SK-N-SH (cell line): Measurements from ENCODE around the gene SSR4. TPM values are rescaled to one million over a fixed set of nuclear protein-coding genes. Genes with fewer than 3 reads are reported as not detected.

Source experiments
- CTCF ChIA-PET: fragments of 300-600, 350-600 bp; formaldehyde crosslinking; extraction: SDS; loops from one replicate; lab custom pipeline; 2021; lab: Yijun Ruan, JAX
- POLR2A ChIA-PET: fragments of 350-600 bp; sonication (Branson Sonifier 250); formaldehyde crosslinking; extraction: SDS; loops from one replicate; lab custom pipeline; 2020; ENCODE audit warnings: antibody characterized with exemption, inconsistent platforms; lab: Yijun Ruan, JAX
- DNase-seq: peaks from one replicate; pipeline ENCODE4 v3.0.0; 2012
- H2AFZ ChIP-seq: fragments of 200-600 bp; sonication (generic); 2 replicates; pipeline ENCODE4 v1.8.1; 2016; ENCODE audit warnings: antibody characterized with exemption, mild to moderate bottlenecking, low read depth
- H3F3A ChIP-seq: fragments of 200-600 bp; sonication (generic); replicated peaks from 2 replicates; pipeline ENCODE3; 2016; ENCODE audit warnings: antibody characterized with exemption, mild to moderate bottlenecking; ENCODE audit not compliant: insufficient read depth
- H3K27ac ChIP-seq, 2 experiments: fragments of 200-500 bp in 1 of 2; fragments of 200-600 bp in 1 of 2; sonication (Bioruptor generic) in 1 of 2; sonication (generic), shearing (Covaris generic) in 1 of 2; 2 replicates each; pipeline versions ENCODE4 v1.5.1 to v1.6.1; 2014 to 2016; ENCODE audit warnings: low read depth in 2 of 2, inconsistent platforms in 1 of 2, low read length in 1 of 2, mild to moderate bottlenecking in 1 of 2, mixed read lengths in 1 of 2
- H3K27me3 ChIP-seq: fragments of 200-600 bp; sonication (generic), shearing (Covaris generic); 2 replicates; pipeline ENCODE4 v1.6.1; 2016; ENCODE audit warnings: mixed run types; ENCODE audit not compliant: insufficient read depth
- H3K36me3 ChIP-seq, 2 experiments: fragments of 200-500 bp in 1 of 2; fragments of 200-600 bp in 1 of 2; sonication (Bioruptor generic) in 1 of 2; sonication (generic) in 1 of 2; replicated peaks in 1 of 2; 2 replicates each; pipeline versions ENCODE3 to v1.5.1; 2014 to 2016; ENCODE audit warnings: low read length in 1 of 2, mild to moderate bottlenecking in 1 of 2; ENCODE audit not compliant: insufficient read depth in 2 of 2, control insufficient read depth in 1 of 2
- H3K4me1 ChIP-seq, 2 experiments: fragments of 200-500 bp in 1 of 2; fragments of 200-600 bp in 1 of 2; sonication (Bioruptor generic) in 1 of 2; sonication (generic), shearing (Covaris generic) in 1 of 2; 2 replicates each; pipeline versions ENCODE4 v1.5.1 to v1.6.1; 2014 to 2016; ENCODE audit warnings: low read depth in 1 of 2, low read length in 1 of 2, mixed run types in 1 of 2; ENCODE audit not compliant: insufficient read depth in 2 of 2, control insufficient read depth in 1 of 2
- H3K4me2 ChIP-seq: fragments of 200-600 bp; sonication (generic), shearing (Covaris generic); 2 replicates; pipeline ENCODE4 v1.6.1; 2017; ENCODE audit warnings: mixed run types
- H3K4me3 ChIP-seq, 2 experiments: fragments of 200-500 bp in 1 of 2; fragments of 200-600 bp in 1 of 2; sonication (Bioruptor generic) in 1 of 2; sonication (generic), shearing (Covaris generic) in 1 of 2; 2 replicates each; pipeline versions ENCODE4 v1.5.1 to v1.8.1; 2014 to 2016; ENCODE audit warnings: low read depth in 2 of 2, inconsistent platforms in 1 of 2, low read length in 1 of 2, mild to moderate bottlenecking in 1 of 2, mixed read lengths in 1 of 2, moderate library complexity in 1 of 2
- H3K79me2 ChIP-seq: fragments of 200-600 bp; sonication (generic); 2 replicates; pipeline ENCODE4 v1.8.1; 2017; ENCODE audit warnings: mild to moderate bottlenecking; ENCODE audit not compliant: insufficient read depth
- H3K9ac ChIP-seq: fragments of 200-600 bp; sonication (generic); 2 replicates; pipeline ENCODE4 v1.6.1; 2017; ENCODE audit warnings: mixed run types
- H3K9me2 ChIP-seq: fragments of 200-600 bp; sonication (generic); 2 replicates; pipeline ENCODE4 v1.6.1; 2017; ENCODE audit warnings: mixed run types
- H3K9me3 ChIP-seq: fragments of 200-600 bp; sonication (generic); 2 replicates; pipeline ENCODE4 v1.6.1; 2017; ENCODE audit warnings: mixed run types, mild to moderate bottlenecking, moderate library complexity
- H4K20me1 ChIP-seq: fragments of 200-600 bp; sonication (generic); 2 replicates; pipeline ENCODE4 v1.6.1; 2017; ENCODE audit warnings: mild to moderate bottlenecking, mixed run types; ENCODE audit not compliant: insufficient read depth
- ELF1 ChIP-seq: IDR thresholded peaks from 2 replicates; pipeline ENCODE4 v1.4.0; 2012
- EZH2phosphoT487 ChIP-seq: fragments of 200-600 bp; sonication (generic); IDR thresholded peaks from 2 replicates; pipeline ENCODE4 v1.6.1; 2017; ENCODE audit warnings: low read depth, mixed run types, mild to moderate bottlenecking, antibody characterized with exemption, moderate library complexity, borderline replicate concordance
- FOSL2 ChIP-seq: IDR thresholded peaks from 2 replicates; pipeline ENCODE4 v1.4.0; 2012; ENCODE audit warnings: low read depth, mild to moderate bottlenecking, moderate library complexity, borderline replicate concordance
- FOXJ3 ChIP-seq: sonication (generic); formaldehyde crosslinking; IDR thresholded peaks from 2 replicates; pipeline ENCODE4 v1.5.1; 2020; ENCODE audit warnings: mild to moderate bottlenecking, missing genetic modification reagents
- JUND ChIP-seq: IDR thresholded peaks from 2 replicates; pipeline ENCODE4 v1.4.0; 2012
- MAX ChIP-seq: IDR thresholded peaks from 2 replicates; pipeline ENCODE4 v1.4.0; 2012; ENCODE audit warnings: low read depth
- MEF2A ChIP-seq: IDR thresholded peaks from 2 replicates; pipeline ENCODE4 v1.4.0; 2012; ENCODE audit warnings: low read depth, borderline replicate concordance
- NFIC ChIP-seq: IDR thresholded peaks from 2 replicates; pipeline ENCODE4 v1.4.0; 2012; ENCODE audit warnings: borderline replicate concordance
- NRF1 ChIP-seq: IDR thresholded peaks from 2 replicates; pipeline ENCODE4 v1.6.1; 2012; ENCODE audit warnings: low read depth, mild to moderate bottlenecking, low read length
- PBX3 ChIP-seq: IDR thresholded peaks from 2 replicates; pipeline ENCODE4; 2012
- RAD21 ChIP-seq: IDR thresholded peaks from 2 replicates; pipeline ENCODE4 v1.6.1; 2012; ENCODE audit warnings: mild to moderate bottlenecking, low read length
- RCOR1 ChIP-seq: fragments of 150-350 bp; IDR thresholded peaks from 2 replicates; pipeline ENCODE4 v1.6.1; 2017; ENCODE audit warnings: antibody characterized with exemption, low read length
- RFX5 ChIP-seq: IDR thresholded peaks from 2 replicates; pipeline ENCODE4 v1.6.1; 2012; ENCODE audit warnings: mild to moderate bottlenecking, improper control_type of control experiment, low read length
- RXRA ChIP-seq: IDR thresholded peaks from 2 replicates; pipeline ENCODE4 v1.4.0; 2012; ENCODE audit warnings: low read depth, mild to moderate bottlenecking, borderline replicate concordance
- SIN3A ChIP-seq: IDR thresholded peaks from 2 replicates; pipeline ENCODE4 v1.6.1; 2012; ENCODE audit warnings: low read depth, mild to moderate bottlenecking, low read length, moderate library complexity, borderline replicate concordance
- TAF1 ChIP-seq: IDR thresholded peaks from 2 replicates; pipeline ENCODE4 v1.6.1; 2012; ENCODE audit warnings: low read depth, mild to moderate bottlenecking, low read length, moderate library complexity, borderline replicate concordance
- TCF12 ChIP-seq: IDR thresholded peaks from 2 replicates; pipeline ENCODE4 v1.4.0; 2012
- YY1 ChIP-seq: IDR thresholded peaks from 2 replicates; pipeline ENCODE4 v1.4.0; 2012; ENCODE audit warnings: low read depth, mild to moderate bottlenecking
- whole genome bisulfite sequencing: methylation state at CpG from one replicate; pipeline ENCODE4 v1.1.6; 2017; ENCODE audit warnings: low lambda C conversion rate; 5-methylcytosine and 5-hydroxymethylcytosine counted together
- polyA plus RNA-seq, 3 experiments: library from polyadenylated mRNA; depleted of rRNA; stranded (reverse); fragments of >200 nt; gene quantifications; 2 replicates each; pipeline ENCODE4 v1.2.3, GENCODE V29; 2012

SSR4 gene
- polyA plus RNA-seq, 1 of the 3 experiments (the other 2 are of a cell fraction): 367 TPM

GRCh38 chrX:153827016-153827415 lies 32.5 kb downstream of the SSR4 start:
- peaks cover 5% of the 10 kb centered on the region; the same call in 1 of the 2 replicates for H4K20me1 ChIP-seq
- peaks cover 49% of the 10 kb centered on the region for H3K27me3 ChIP-seq
- H2AFZ ChIP-seq: no peak overlapping the region
- no peak for DNase-seq
- no peak for TF ChIP-seq RAD21
- no peak overlapping the region for H3K9ac ChIP-seq
- H3F3A ChIP-seq: peaks cover 5% of the 10 kb centered on the region
- no peaks in the 10 kb centered on the region for H3K9me2 ChIP-seq
- 39% methylated on average over 3 of the region's 3 CpGs for WGBS
- H3K27ac ChIP-seq: no peak overlapping the region
- no peak overlapping the region for H3K4me2 ChIP-seq
- POLR2A ChIA-PET: no interaction called here
- no peaks in the 10 kb centered on the region for H3K36me3 ChIP-seq
- H3K79me2 ChIP-seq: no peaks in the 10 kb centered on the region
- no peak overlapping the region for H3K4me3 ChIP-seq
- peaks cover 0 to 2% of the 10 kb centered on the region in 2 experiments; a peak in 1 of 4 replicates for H3K4me1 ChIP-seq
- H3K9me3 ChIP-seq: no peaks in the 10 kb centered on the region
- CTCF ChIA-PET: no interaction called here

- H2AFZ ChIP-seq: no peak overlapping the region
- no peak overlapping the region for H3K4me2 ChIP-seq
- CTCF ChIA-PET: interaction anchor here (1.4 kb wide), 1 partner anchor 57 kb away, joined by 4 read pairs; no protein-coding TSS in a partner anchor
- no peak overlapping the region for H3K27ac ChIP-seq
- H3K9me2 ChIP-seq: no peaks in the 10 kb centered on the region
- H3F3A ChIP-seq: peaks cover 5% of the 10 kb centered on the region
- no peak overlapping the region for H3K4me3 ChIP-seq
- H3K9ac ChIP-seq: no peak overlapping the region
- H3K4me1 ChIP-seq: peaks cover 0 to 2% of the 10 kb centered on the region in 2 experiments; a peak in 1 of 4 replicates
- POLR2A ChIA-PET: no interaction called here
- peaks cover 51% of the 10 kb centered on the region for H3K27me3 ChIP-seq
- H3K79me2 ChIP-seq: no peaks in the 10 kb centered on the region
- peaks cover 5% of the 10 kb centered on the region; the same call in 1 of the 2 replicates for H4K20me1 ChIP-seq
- WGBS: 65% methylated on average over 9 of the region's 9 CpGs
- H3K9me3 ChIP-seq: no peaks in the 10 kb centered on the region
- no peaks in the 10 kb centered on the region for H3K36me3 ChIP-seq
- TF ChIP-seq MEF2A (no peak), EZH2phosphoT487 (no peak), RFX5 (no peak), FOSL2 (no peak), FOXJ3 (CRISPR knock-in tag) (no peak), NRF1 (no peak), NFIC (no peak), RXRA (no peak), ELF1 (no peak), TCF12 (no peak), SIN3A (no peak), MAX (no peak), PBX3 (no peak), RCOR1 (no peak), TAF1 (no peak), JUND (no peak), YY1 (no peak)
- DNase-seq: peak; percentile 8
Observed at GRCh38 chrX:153827903-153828302, 33.4 kb downstream of the SSR4 start.
